Measurements from ENCODE around the gene WFIKKN1.

Gene WFIKKN1

DNA sequence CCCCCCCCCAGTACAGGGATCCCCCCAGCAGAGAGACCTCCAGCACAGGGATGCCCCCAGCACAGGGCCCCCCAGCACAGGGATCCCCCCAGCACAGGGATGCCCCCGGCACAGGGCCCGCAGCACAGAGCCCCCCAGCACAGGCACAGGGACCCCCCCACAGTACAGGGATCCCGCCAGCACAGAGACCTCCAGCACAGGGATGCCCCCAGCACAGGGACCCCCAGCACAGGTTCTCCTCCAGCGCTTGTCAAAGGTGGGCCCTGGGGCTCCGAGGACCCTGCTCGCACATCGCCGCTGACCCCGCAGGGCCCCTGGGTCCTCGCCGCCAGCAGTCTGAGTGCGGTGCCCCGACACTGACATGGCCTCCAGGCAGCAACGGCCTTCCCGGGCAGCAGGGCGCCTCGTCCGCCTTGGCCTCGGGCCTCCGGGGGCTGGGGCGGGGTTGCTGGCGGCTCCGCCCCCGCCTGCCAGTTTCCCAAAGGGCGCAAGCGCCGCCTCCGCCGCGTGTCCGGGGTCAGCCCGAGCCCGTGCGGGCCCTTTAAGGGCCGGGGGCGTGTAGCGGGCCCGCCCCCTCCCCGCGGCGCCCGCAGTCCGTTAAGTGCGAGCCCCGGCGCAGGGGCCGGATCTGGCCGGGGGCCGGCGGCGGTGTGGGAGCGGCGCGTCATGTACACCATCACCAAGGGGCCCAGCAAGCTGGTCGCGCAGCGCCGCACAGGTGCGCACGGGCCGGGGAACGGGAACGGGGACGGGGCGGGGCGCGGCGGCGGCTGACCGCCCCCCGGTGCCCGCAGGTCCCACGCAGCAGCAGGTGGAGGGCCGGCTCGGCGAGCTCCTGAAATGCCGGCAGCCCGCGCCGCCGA, 10.8 kb downstream of the WFIKKN1 start, which contains the start of gene MCRIP2:
TSS of gene MCRIP2 (plus strand) at position 503 of the 863 bp plus-strand sequence. CDS start at position 667, 164 bp downstream.
- Histone ChIP-seq H3K4me2 (peak within 1 kb of the TSS; percentile 99), H3K4me3 (peak within 1 kb of the TSS; percentile 93), H3K27me3 (no peaks in the 10 kb centered on the region), H3K9me3 (no peaks in the 10 kb centered on the region), H3K36me3 (peaks cover 7% of the 10 kb centered on the region), H3K4me1 (peaks cover 81% of the 10 kb centered on the region), H3K27ac (peak within 1 kb of the TSS; percentile 90), H3K9ac (peak within 1 kb of the TSS; percentile 87), H4K20me1 (peaks cover 41% of the 10 kb centered on the region)
- TF ChIP-seq Cebpa-rat (IDR thresholded peaks at IDR 0.05) = no peak

DNA sequence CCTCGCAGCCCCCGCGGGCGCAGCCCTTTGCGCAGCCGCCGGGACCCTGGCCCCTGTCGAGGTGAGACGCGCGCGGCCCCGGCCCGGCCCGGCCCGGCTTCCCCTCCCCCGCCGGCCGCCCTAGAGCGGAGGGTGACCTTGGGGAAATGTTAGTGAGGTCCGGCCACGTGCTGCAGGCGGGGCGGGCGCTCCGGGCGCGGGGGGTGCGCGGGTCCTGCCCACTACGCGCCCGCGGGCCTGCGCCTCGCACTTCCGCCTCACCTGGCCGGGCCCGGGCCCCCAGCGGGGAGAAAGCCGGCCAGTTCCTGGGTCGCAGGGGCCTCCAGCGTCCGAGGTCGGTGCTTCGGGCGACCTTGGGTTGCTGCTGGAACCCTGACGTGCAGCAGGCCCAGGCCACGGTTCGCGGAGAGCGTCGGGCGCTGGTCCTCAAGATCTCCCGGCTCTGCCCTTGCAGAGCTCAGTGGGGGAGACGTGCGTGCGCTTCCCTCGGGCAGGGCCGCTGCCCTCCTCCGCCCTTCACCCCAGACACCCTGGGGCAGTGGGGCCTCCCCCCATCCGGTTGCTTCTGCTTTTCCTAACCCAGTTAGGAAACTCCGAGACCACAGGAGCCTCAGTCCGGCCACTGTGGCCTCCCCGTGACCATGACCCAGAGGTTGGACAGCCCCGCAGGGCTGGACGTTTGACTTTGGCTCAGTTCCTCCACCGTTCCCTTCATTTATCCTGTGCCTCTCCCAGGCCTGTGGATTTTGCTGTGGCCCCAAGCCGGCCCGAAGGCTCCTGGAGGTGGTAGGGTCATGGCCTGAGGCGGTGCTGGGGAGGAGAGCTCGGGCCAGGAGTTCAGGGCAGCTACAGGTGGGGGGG, 11.6 kb downstream of the WFIKKN1 start:
- Histone ChIP-seq H3K4me1 (peaks cover 87% of the 10 kb centered on the region), H3K9me3 (no peaks in the 10 kb centered on the region), H3K9ac (peak overlapping the region; percentile 87), H3K27ac (peak overlapping the region; percentile 90), H4K20me1 (peaks cover 49% of the 10 kb centered on the region), H3K27me3 (no peaks in the 10 kb centered on the region), H3K4me3 (peak overlapping the region; percentile 93), H3K36me3 (peaks cover 15% of the 10 kb centered on the region), H3K4me2 (peak overlapping the region; percentile 99)
- TF ChIP-seq Cebpa-rat (IDR thresholded peaks at IDR 0.05) = no peak

DNA sequence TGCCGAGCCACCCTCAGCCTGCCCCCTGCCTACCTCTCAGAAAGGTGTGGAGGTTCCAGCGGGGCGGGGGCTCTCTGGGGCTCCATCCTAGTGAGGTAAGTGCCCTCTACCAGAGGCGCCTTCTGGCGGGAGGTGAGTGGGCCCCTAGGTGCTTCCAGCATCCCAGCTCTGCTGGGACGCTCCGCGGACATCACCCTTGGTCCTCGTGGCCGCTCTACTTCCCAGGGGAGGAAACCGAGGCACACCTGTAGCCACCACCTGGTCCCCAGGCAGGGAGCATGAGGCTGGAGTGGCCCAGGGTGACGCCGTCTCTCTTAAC, 12.2 kb downstream of the WFIKKN1 start:
- peak overlapping the region; percentile 93 for H3K4me3 ChIP-seq
- H3K27me3 ChIP-seq = no peaks in the 10 kb centered on the region
- peaks cover 17% of the 10 kb centered on the region for H3K36me3 ChIP-seq
- no peaks in the 10 kb centered on the region for H3K9me3 ChIP-seq
- peaks cover 87% of the 10 kb centered on the region for H3K4me1 ChIP-seq
- peak overlapping the region; percentile 87 for H3K9ac ChIP-seq
- H3K27ac ChIP-seq = peak overlapping the region; percentile 90
- no peak for TF ChIP-seq Cebpa-rat (IDR thresholded peaks at IDR 0.05)
- H4K20me1 ChIP-seq = peaks cover 55% of the 10 kb centered on the region
- peak overlapping the region; percentile 99 for H3K4me2 ChIP-seq

DNA sequence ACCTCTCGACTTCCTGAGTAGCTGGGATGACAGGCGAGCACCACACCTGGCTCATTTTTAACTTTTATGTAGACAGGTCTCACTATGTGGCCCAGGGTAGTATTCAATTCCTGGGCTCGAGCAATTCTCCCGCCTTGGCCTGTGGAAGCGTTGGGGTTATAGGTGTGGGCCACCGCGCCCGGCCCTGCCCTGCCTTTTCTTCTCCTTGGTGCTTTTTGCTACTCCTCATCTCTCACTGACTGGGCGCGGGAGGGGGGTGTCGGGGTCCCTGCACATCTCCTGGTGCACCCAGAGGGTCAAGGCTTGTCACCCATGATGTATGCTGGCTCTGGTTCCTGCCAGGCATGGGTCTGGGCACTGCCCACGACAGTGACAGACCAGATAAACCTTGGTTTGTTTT, 13.8 kb downstream of the WFIKKN1 start:
- H3K4me3 ChIP-seq = no peak overlapping the region
- peaks cover 17% of the 10 kb centered on the region for H3K36me3 ChIP-seq
- no peak overlapping the region for H3K9ac ChIP-seq
- no peak overlapping the region for H3K27ac ChIP-seq
- peaks cover 58% of the 10 kb centered on the region for H4K20me1 ChIP-seq
- no peaks in the 10 kb centered on the region for H3K9me3 ChIP-seq
- H3K4me1 ChIP-seq = peaks cover 80% of the 10 kb centered on the region
- no peak for TF ChIP-seq Cebpa-rat (IDR thresholded peaks at IDR 0.05)
- H3K27me3 ChIP-seq = no peaks in the 10 kb centered on the region
- no peak overlapping the region for H3K4me2 ChIP-seq

DNA sequence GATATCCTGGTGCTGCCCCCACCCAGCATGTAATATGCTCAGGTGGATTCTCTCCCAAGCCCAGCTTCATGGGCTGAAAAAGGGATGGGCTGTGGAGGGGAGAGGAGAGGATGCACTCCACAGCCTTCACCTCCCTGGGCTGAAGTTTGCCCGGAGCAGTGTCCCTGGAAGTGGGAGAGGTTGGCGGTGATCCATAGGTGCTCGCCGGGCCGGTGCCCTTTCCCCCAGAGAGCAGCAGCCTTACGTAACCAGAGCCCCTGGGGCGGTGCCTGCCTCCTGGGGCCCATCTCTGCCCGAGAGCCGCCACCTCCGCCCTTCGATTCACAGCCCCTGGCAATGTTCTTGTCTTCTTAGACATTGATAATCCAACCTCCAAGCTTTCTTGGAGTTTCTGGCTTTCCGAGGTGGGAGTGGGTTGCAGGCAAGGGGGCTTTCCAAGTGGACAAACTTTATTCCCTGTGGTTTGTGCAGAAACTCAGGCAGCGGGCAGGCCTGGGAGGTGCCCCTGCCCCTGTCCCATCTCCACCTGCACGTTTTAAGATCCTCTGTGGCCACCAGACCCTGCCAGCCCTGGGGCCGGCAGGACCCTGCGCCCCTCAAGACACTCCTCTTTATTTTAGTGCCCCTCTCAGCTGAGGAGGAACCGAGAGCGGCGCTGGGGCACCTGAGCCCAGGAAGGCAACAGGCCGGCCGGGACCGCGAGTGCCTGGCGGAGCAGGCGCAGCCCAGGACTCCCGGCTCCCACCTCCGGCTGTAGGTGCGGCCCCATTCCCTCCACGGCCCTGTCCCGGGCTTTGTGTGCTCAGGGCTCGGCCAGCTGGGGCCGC, 15.3 kb downstream of the WFIKKN1 start:
- Histone ChIP-seq H3K27me3 (no peaks in the 10 kb centered on the region), H3K4me1 (peaks cover 76% of the 10 kb centered on the region), H3K36me3 (peaks cover 17% of the 10 kb centered on the region), H3K4me2 (0 out of 2 replicates have a peak overlapping the region, but pooled peaks have one; percentile 91), H3K9ac (0 out of 2 replicates have a peak overlapping the region, but pooled peaks have one; percentile 15), H4K20me1 (peaks cover 58% of the 10 kb centered on the region), H3K27ac (peak overlapping the region; percentile 31; the same call in 1 of the 2 replicates), H3K9me3 (no peaks in the 10 kb centered on the region), H3K4me3 (no peak overlapping the region)
- TF ChIP-seq Cebpa-rat (IDR thresholded peaks at IDR 0.05) = no peak

DNA sequence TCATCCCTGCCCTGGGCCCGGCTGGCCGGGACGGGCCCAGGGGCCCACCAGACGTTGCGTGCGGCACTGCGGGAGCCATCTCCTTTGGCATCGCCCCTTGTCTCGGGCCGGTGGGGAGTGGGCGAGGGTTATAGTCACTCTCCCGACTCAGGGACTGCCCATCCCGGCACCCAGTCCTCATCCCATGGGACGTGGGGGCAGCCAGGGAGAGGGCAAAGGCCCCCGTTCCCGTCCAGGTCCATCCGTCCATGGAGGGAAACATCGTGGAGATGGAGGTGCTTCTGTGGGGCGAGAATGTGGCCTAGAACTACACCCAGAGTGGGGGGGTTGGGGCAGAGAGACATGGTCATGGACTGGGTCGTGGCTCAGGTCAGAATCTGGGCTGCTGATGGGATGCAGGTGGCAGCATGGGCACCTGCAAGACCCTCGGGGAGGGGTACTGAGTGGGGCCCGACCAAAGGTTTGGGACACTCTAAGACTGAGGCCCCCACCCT, 15.9 kb downstream of the WFIKKN1 start:
- TF ChIP-seq Cebpa-rat (IDR thresholded peaks at IDR 0.05) = no peak
- H3K4me3 ChIP-seq = no peak overlapping the region
- no peaks in the 10 kb centered on the region for H3K27me3 ChIP-seq
- H3K36me3 ChIP-seq = peaks cover 20% of the 10 kb centered on the region
- no peak overlapping the region for H3K27ac ChIP-seq
- peak overlapping the region; percentile 91 for H3K4me2 ChIP-seq
- peaks cover 73% of the 10 kb centered on the region for H3K4me1 ChIP-seq
- H3K9ac ChIP-seq = 0 out of 2 replicates have a peak overlapping the region, but pooled peaks have one; percentile 15
- H4K20me1 ChIP-seq = peaks cover 58% of the 10 kb centered on the region
- H3K9me3 ChIP-seq = no peaks in the 10 kb centered on the region

DNA sequence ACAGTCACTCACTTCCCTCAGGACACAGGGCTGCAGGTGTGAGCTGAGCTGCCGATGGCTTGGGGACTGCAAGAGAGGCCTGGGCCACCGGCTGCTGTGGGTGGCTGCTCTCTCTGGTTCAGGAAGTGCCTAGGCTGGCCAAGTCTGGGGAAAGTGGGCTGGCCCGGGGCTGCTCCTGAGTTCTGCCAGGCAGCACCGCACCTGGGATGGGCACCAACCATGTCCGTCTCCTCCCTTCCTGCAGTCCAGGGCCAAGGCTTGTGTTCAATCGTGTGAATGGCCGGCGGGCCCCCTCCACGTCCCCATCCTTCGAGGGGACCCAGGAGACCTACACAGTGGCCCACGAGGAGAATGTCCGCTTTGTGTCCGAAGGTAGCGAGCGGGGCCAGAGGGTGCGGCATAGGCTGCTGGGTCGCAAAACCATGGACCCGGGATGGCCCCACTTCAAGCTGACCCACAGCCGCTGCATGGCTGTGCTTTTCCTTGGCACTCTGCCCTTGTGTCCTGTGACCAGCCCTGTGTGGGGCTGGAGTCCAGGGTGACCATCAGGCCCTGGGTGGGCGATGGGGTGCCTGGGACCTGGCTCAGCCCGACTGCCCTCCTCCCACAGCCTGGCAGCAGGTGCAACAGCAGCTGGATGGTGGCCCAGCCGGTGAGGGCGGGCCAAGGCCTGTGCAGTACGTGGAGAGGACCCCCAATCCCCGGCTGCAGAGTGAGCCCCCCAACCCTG, 16.6 kb downstream of the WFIKKN1 start:
- Histone ChIP-seq H4K20me1 (peaks cover 58% of the 10 kb centered on the region), H3K9ac (0 out of 2 replicates have a peak overlapping the region, but pooled peaks have one; percentile 15), H3K36me3 (peaks cover 27% of the 10 kb centered on the region), H3K9me3 (no peaks in the 10 kb centered on the region), H3K4me2 (peak overlapping the region; percentile 91), H3K4me3 (no peak overlapping the region), H3K27ac (no peak overlapping the region), H3K4me1 (peaks cover 72% of the 10 kb centered on the region), H3K27me3 (no peaks in the 10 kb centered on the region)
- TF ChIP-seq Cebpa-rat (IDR thresholded peaks at IDR 0.05) = no peak

DNA sequence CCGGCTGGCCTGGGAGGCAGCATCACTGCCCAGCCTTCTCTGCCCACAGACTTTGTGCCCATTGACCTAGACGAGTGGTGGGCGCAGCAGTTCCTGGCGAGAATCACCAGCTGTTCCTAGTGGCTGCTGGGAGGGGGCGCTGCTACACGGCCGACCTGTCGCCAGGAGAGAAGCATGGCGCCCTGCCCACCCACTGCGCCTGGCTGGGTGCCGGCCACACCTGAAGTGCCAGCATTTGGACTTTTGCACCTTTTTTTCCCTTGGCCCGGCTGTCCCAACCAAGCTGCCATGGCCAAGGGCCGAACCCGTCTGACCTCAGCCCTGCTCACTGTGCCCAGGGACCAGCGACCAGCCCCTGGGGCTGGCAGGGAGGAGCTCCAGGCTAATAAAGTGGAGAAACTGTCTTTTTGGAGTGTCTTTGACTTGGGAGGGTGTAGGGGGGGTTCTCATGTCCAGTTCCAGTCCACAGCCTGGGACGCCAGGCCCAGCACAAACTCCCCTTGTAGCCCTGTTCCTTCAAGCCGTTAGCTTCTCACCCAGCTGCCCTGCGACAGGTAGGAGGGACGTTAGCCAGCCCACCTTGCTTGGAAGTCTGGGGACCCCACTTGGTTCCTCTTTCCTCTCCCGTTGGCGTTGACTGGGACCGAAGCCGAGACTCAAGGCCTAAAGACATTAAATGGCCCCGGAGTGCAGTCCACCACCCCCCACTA, 17.4 kb downstream of the WFIKKN1 start:
- H3K4me2 ChIP-seq = peak overlapping the region; percentile 91
- H3K9me3 ChIP-seq = no peaks in the 10 kb centered on the region
- H3K36me3 ChIP-seq = peaks cover 35% of the 10 kb centered on the region
- H3K9ac ChIP-seq = peak overlapping the region; percentile 88
- no peaks in the 10 kb centered on the region for H3K27me3 ChIP-seq
- TF ChIP-seq Cebpa-rat (IDR thresholded peaks at IDR 0.05) = no peak
- H3K4me3 ChIP-seq = peak overlapping the region; percentile 86
- peaks cover 50% of the 10 kb centered on the region for H4K20me1 ChIP-seq
- peak overlapping the region; percentile 88 for H3K27ac ChIP-seq
- H3K4me1 ChIP-seq = peaks cover 64% of the 10 kb centered on the region
